ENCODE results near the gene GOSR1. TPM values are rescaled to one million over a fixed set of nuclear protein-coding genes. Genes with fewer than 3 reads are reported as not detected.

Gene GOSR1
- polyA plus RNA-seq, 2 of the 4 experiments (the other 2 are of a cell fraction) = 48.8 to 49.6 TPM

GRCh38 chr17:30472238-30472890 is 4.8 kb upstream of the GOSR1 start:
- Histone ChIP-seq H3K4me2 (no peak overlapping the region), H3K4me1 (peaks cover 8% of the 10 kb centered on the region; the same call in 2 of the 3 replicates), H3K9me3 (no peaks in the 10 kb centered on the region), H3K27ac (no peak overlapping the region), H3K4me3 (no peak overlapping the region)
- ChIA-PET POLR2A (no interaction called here), CTCF (interaction anchor here (1.5 kb wide), 1 partner anchor 11 kb away, joined by 3 read pairs; no protein-coding TSS in a partner anchor)
- TF ChIP-seq EP300 (IDR thresholded peaks at IDR 0.05) (no peak), RCOR1 (IDR thresholded peaks at IDR 0.05; ENCODE audit: low read depth, low read length) (no peak), MAFK (IDR thresholded peaks at IDR 0.05; ENCODE audit: partially characterized antibody) (peak; percentile 67), RARB (CRISPR knock-in tag; IDR thresholded peaks at IDR 0.05) (no peak)
- no peak for DNase-seq (ENCODE audit: low read depth in 1 of 2, low spot score in 1 of 2)
- WGBS (ENCODE audit: missing lambda C conversion rate) = 67% methylated on average over 10 of the region's 10 CpGs
- FAIRE-seq = no peak
- ATAC-seq = no peak

- WGBS (ENCODE audit: missing lambda C conversion rate) = 95% methylated on average over 2 of the region's 2 CpGs
- Histone ChIP-seq H3K9me3 (no peaks in the 10 kb centered on the region), H3K4me3 (no peak overlapping the region), H3K27ac (no peak overlapping the region), H3K4me2 (no peak overlapping the region), H3K4me1 (peaks cover 14% of the 10 kb centered on the region; the same call in 2 of the 3 replicates)
- DNase-seq (ENCODE audit: low read depth in 1 of 2, low spot score in 1 of 2) (no peak), FAIRE-seq (no peak), ATAC-seq (no peak)
- POLR2A ChIA-PET = no interaction called here
- TF ChIP-seq USF2 (IDR thresholded peaks at IDR 0.05) (no peak), NPAS2 (CRISPR knock-in tag; IDR thresholded peaks at IDR 0.05; ENCODE audit: borderline replicate concordance) (no peak), RAD21 (conservative IDR thresholded peaks at IDR 0.05 in 1 of 2, IDR thresholded peaks at IDR 0.05 in 1 of 2) (no peak), PBX3 (IDR thresholded peaks at IDR 0.05) (no peak), HMGXB4 (CRISPR knock-in tag; IDR thresholded peaks at IDR 0.05; ENCODE audit: borderline replicate concordance) (no peak), CBX8 (IDR thresholded peaks at IDR 0.05) (no peak), NR3C1 (IDR thresholded peaks at IDR 0.05) (no peak), HEYL (CRISPR knock-in tag; IDR thresholded peaks at IDR 0.05) (no peak)
- CTCF ChIA-PET = interaction anchor here (0.7 to 3.5 kb wide), 4 partner anchors 8 to 38 kb away, joined by 3 to 37 read pairs (median 5); no protein-coding TSS in a partner anchor
Measured at GRCh38 chr17:30475206-30475605, 2.0 kb upstream of the GOSR1 start.

GRCh38 chr17:30476726-30477082 is 504 bp upstream of the GOSR1 start:
- POLR2A ChIA-PET = interaction anchor here (0.6 to 2.0 kb wide), 6 partner anchors 11 to 355 kb away, joined by 3 to 16 read pairs (median 6); partner anchors contain the start of gene CPD
- CTCF ChIA-PET = interaction anchor here (0.7 to 4.5 kb wide), 34 partner anchors 9 to 393 kb away, joined by 3 to 37 read pairs (median 6); no protein-coding TSS in a partner anchor
- Histone ChIP-seq H3K9me3 (no peaks in the 10 kb centered on the region), H3K4me2 (peak overlapping the region; percentile 87), H3K4me1 (peaks cover 14% of the 10 kb centered on the region; the same call in 2 of the 3 replicates), H3K4me3 (peak overlapping the region; percentile 77), H3K27ac (peak overlapping the region; percentile 95)
- no peak for FAIRE-seq
- ATAC-seq = peak; percentile 58 to 65
- WGBS (ENCODE audit: missing lambda C conversion rate) = 33% methylated on average over 7 of the region's 7 CpGs
- DNase-seq (ENCODE audit: low read depth in 1 of 2, low spot score in 1 of 2) = no peak
- TF ChIP-seq GATA3 (IDR thresholded peaks at IDR 0.05; ENCODE audit: borderline replicate concordance) = no peak
- TF ChIP-seq E2F6 (IDR thresholded peaks at IDR 0.05; ENCODE audit: borderline replicate concordance, low read depth) = 0 out of 2 replicates have a peak, but pooled peaks have one; percentile 8
- TF ChIP-seq SREBF2 (IDR thresholded peaks at IDR 0.05) = no peak
